ENCODE results near the gene TRIM15. TPM values are rescaled to one million over a fixed set of nuclear protein-coding genes. Genes with fewer than 3 reads are reported as not detected.

TRIM15 gene
- total and polyA plus RNA-seq, 2 donors (not counting 3 experiments of a cell fraction or from before 2014, with no cell fraction given) = not detected

GRCh38 chr6:30113841-30114240 lies 49.5 kb upstream of the TRIM15 start:
- dilution Hi-C loops (cut with MboI; ENCODE audit: extremely low pct_ligation_motif_present, low sequenced_read_pairs) (no loop called here), intact Hi-C loops (cut with micrococcal nuclease) (no loop called here)
- Histone ChIP-seq H2AFZ (ENCODE audit: low read depth, low read length) (no peak overlapping the region), H3K36me3 (ENCODE audit: control insufficient read depth in 2 of 2, extremely low read depth in 1 of 2, insufficient read depth in 2 of 2, low read length in 2 of 2) (no peaks in the 10 kb centered on the region), H3K27ac (ENCODE audit: insufficient read depth, low read depth, low read length) (no peak overlapping the region), H3K9me1 (replicated peaks; ENCODE audit: control insufficient read depth, extremely low read depth, insufficient read depth, low read length) (no peaks in the 10 kb centered on the region), H3K4me2 (ENCODE audit: insufficient read depth, low read length) (no peak overlapping the region), H3K9me3 (replicated peaks; ENCODE audit: control insufficient read depth, insufficient read depth, low read length) (no peaks in the 10 kb centered on the region), H4K20me1 (replicated peaks; ENCODE audit: control insufficient read depth, extremely low read depth, insufficient read depth, low read length) (no peaks in the 10 kb centered on the region), H3K79me2 (ENCODE audit: control insufficient read depth, insufficient read depth, low read length) (no peaks in the 10 kb centered on the region), H3K27me3 (ENCODE audit: control insufficient read depth in 2 of 2, insufficient read depth in 2 of 2, low read length in 2 of 2) (peaks cover 33 to 49% of the 10 kb centered on the region in 2 experiments), H3K9ac (replicated peaks; ENCODE audit: extremely low read depth, insufficient read depth, low read length) (no peak overlapping the region), H3K4me3 (replicated peaks in 1 of 3; ENCODE audit: insufficient read depth in 1 of 3, low read depth in 1 of 3, low read length in 3 of 3) (no peak overlapping the region), H3K4me1 (ENCODE audit: control insufficient read depth, extremely low read depth, insufficient read depth, low read length) (no peaks in the 10 kb centered on the region)
- no TSS peak for BruUV-seq (replicated peaks)
- ChIA-PET POLR2A (no interaction called here), CTCF (interaction anchor here (1.4 kb wide), 1 partner anchor 17 kb away, joined by 4 read pairs; no protein-coding TSS in a partner anchor)
- FAIRE-seq (no peak), DNase-seq (ENCODE audit: low read depth, low spot score) (no peak)
- TF ChIP-seq GATA2 (IDR thresholded peaks at IDR 0.05; ENCODE audit: insufficient read depth, insufficient read length, low read depth, low read length) (no peak), EZH2 (IDR thresholded peaks at IDR 0.05; ENCODE audit: borderline replicate concordance, low read depth, low read length, severe bottlenecking) (no peak), POLR2AphosphoS5 (IDR thresholded peaks at IDR 0.05; ENCODE audit: insufficient read depth, low read depth, low read length) (no peak), MYC (IDR thresholded peaks at IDR 0.05; ENCODE audit: low read depth, low read length) (no peak), POLR2A (IDR thresholded peaks at IDR 0.05; ENCODE audit: low read depth, low read length) (no peak), FOS (IDR thresholded peaks at IDR 0.05; ENCODE audit: borderline replicate concordance, insufficient read depth, low read length) (no peak), CTCF (IDR thresholded peaks at IDR 0.05; ENCODE audit: extremely low read depth in 1 of 2, insufficient read depth in 1 of 2, low read depth in 1 of 2, low read length in 2 of 2) (no peak), JUN (IDR thresholded peaks at IDR 0.05; ENCODE audit: borderline replicate concordance, insufficient read depth, insufficient read length, low read depth) (no peak)
- TF ChIP-seq, protein P1, sequence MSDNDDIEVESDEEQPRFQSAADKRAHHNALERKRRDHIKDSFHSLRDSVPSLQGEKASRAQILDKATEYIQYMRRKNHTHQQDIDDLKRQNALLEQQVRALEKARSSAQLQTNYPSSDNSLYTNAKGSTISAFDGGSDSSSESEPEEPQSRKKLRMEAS (IDR thresholded peaks at IDR 0.05; ENCODE audit: insufficient read depth, insufficient read length) = no peak

All from endothelial cell of umbilical vein (primary cell).